HCT116 (cell line): Measurements from ENCODE around the gene ARL9. TPM values are rescaled to one million over a fixed set of nuclear protein-coding genes. Genes with fewer than 3 reads are reported as not detected.
"Not testable (repeated sequence)": the region's sequence is repeated elsewhere in the genome, so short reads cannot be mapped to it uniquely, and the experiment has no call there.

Experiments used
- ATAC-seq: fragments of 200-7000 bp; cut with Tn5 transposase; 2 replicates; pipeline ENCODE4 v1.9.1; 2020; ENCODE audit warnings: mild to moderate bottlenecking, moderate library complexity
- BruUV-seq: library from RNA; stranded (reverse); fragments of 400-500 nt; replicated peaks from 2 replicates; lab custom pipeline; 2021; lab: Mats Ljungman, UMichigan
- CTCF ChIA-PET: fragments of 300-600 bp; sonication (Branson Sonifier 250); formaldehyde crosslinking; loops from one replicate; lab custom pipeline; 2021; ENCODE audit warnings: antibody characterized with exemption; lab: Charles Lee
- POLR2A ChIA-PET: fragments of 300-600, 350-600 bp; sonication (Branson Sonifier 250); formaldehyde crosslinking; loops from one replicate; lab custom pipeline; 2021; ENCODE audit warnings: antibody characterized with exemption; lab: Charles Lee
- RAD21 ChIA-PET, 2 experiments: fragments of 300-600 bp; sonication (Branson Sonifier 250); formaldehyde crosslinking; loops; one replicate each; lab custom pipeline; 2023; ENCODE audit warnings: low total read pairs in 2 of 2; ENCODE audit not compliant: uncharacterized antibody in 2 of 2, unreplicated experiment in 2 of 2, low non-redundant PET in 1 of 2; lab: Charles Lee
- DNase-seq: peaks from one replicate; pipeline ENCODE4 v3.0.0-alpha.2; 2010; ENCODE audit warnings: low read depth, low spot score
- H2AFZ ChIP-seq: fragments of 200-600 bp; shearing (Covaris generic), sonication (generic); 2 replicates; pipeline ENCODE4 v1.6.1; 2017; ENCODE audit warnings: low read depth, mixed run types, mixed read lengths, antibody characterized with exemption, low read length; ENCODE audit not compliant: poor library complexity, severe bottlenecking
- H3K27ac ChIP-seq: 2 replicates; pipeline ENCODE4 v1.5.1; 2012; ENCODE audit warnings: low read depth, low read length
- H3K27me3 ChIP-seq: fragments of 200-600 bp; sonication (generic); 2 replicates; pipeline ENCODE4 v1.6.1; 2016; ENCODE audit warnings: mixed run types, low read length, mixed read lengths; ENCODE audit not compliant: insufficient read depth
- H3K36me3 ChIP-seq, 2 experiments: fragments of 200-500 bp in 1 of 2; fragments of 200-600 bp in 1 of 2; sonication (Bioruptor generic) in 1 of 2; sonication (generic) in 1 of 2; 2 replicates each; pipeline versions ENCODE4 v1.5.1 to v1.6.1; 2014 to 2016; ENCODE audit warnings: low read length in 2 of 2, inconsistent platforms in 1 of 2, mixed read lengths in 1 of 2, mixed run types in 1 of 2; ENCODE audit not compliant: insufficient read depth in 2 of 2, control insufficient read depth in 1 of 2
- H3K4me1 ChIP-seq, 2 experiments: fragments of 200-600 bp in 1 of 2; sonication (generic) in 1 of 2; 2 replicates each; pipeline versions ENCODE4 v1.5.1 to v1.6.1; 2012 to 2017; ENCODE audit warnings: low read length in 2 of 2, inconsistent platforms in 1 of 2, mild to moderate bottlenecking in 1 of 2, mixed read lengths in 1 of 2, mixed run types in 1 of 2, moderate library complexity in 1 of 2; ENCODE audit not compliant: insufficient read depth in 2 of 2, control insufficient read depth in 1 of 2
- H3K4me2 ChIP-seq: fragments of 200-600 bp; sonication (generic); 2 replicates; pipeline ENCODE4 v1.6.1; 2017; ENCODE audit warnings: mixed run types, low read length, mixed read lengths
- H3K4me3 ChIP-seq, 2 experiments: fragments of 200-600 bp in 1 of 2; sonication (generic) in 1 of 2; replicated peaks in 1 of 2; 2 replicates each; pipeline ENCODE4 v1.5.1; 2011 to 2016; ENCODE audit warnings: low read length in 2 of 2, control low read depth in 1 of 2, low read depth in 1 of 2, mild to moderate bottlenecking in 1 of 2, mixed read lengths in 1 of 2, mixed run types in 1 of 2
- H3K79me2 ChIP-seq: fragments of 200-600 bp; sonication (generic); 2 replicates; pipeline ENCODE4 v1.6.1; 2017; ENCODE audit warnings: mild to moderate bottlenecking, mixed run types, low read length, moderate library complexity, mixed read lengths; ENCODE audit not compliant: insufficient read depth
- H3K9ac ChIP-seq: fragments of 200-600 bp; sonication (generic); 2 replicates; pipeline ENCODE4 v1.6.1; 2016; ENCODE audit warnings: low read length, mixed read lengths
- H3K9me2 ChIP-seq: fragments of 200-600 bp; sonication (generic), shearing (Covaris generic); 2 replicates; pipeline ENCODE4 v1.6.1; 2017; ENCODE audit warnings: mixed run types, mild to moderate bottlenecking, moderate library complexity; ENCODE audit not compliant: insufficient read depth
- H3K9me3 ChIP-seq, 2 experiments: fragments of 200-500 bp in 1 of 2; fragments of 200-600 bp in 1 of 2; sonication (Bioruptor generic) in 1 of 2; sonication (generic) in 1 of 2; 2 replicates each; pipeline ENCODE4 v1.6.1; 2014 to 2017; ENCODE audit warnings: low read length in 2 of 2, mixed read lengths in 2 of 2, inconsistent platforms in 1 of 2, low read depth in 1 of 2, mild to moderate bottlenecking in 1 of 2, mixed run types in 1 of 2, moderate library complexity in 1 of 2; ENCODE audit not compliant: control insufficient read depth in 1 of 2, insufficient read depth in 1 of 2
- H4K20me1 ChIP-seq: fragments of 200-600 bp; sonication (generic), shearing (Covaris generic); 2 replicates; pipeline ENCODE4 v1.6.1; 2017; ENCODE audit warnings: mixed run types, mild to moderate bottlenecking, moderate library complexity; ENCODE audit not compliant: insufficient read depth
- CEBPB ChIP-seq: IDR thresholded peaks from 2 replicates; pipeline ENCODE4 v1.6.1; 2012; ENCODE audit warnings: low read depth
- EGR1 ChIP-seq: IDR thresholded peaks from 2 replicates; pipeline ENCODE4 v1.6.1; 2012; ENCODE audit warnings: low read depth
- FOSL1 ChIP-seq: IDR thresholded peaks from 2 replicates; pipeline ENCODE4 v1.6.1; 2012; ENCODE audit warnings: low read depth
- JUND ChIP-seq: IDR thresholded peaks from 2 replicates; pipeline ENCODE4 v1.6.1; 2012
- POLR2AphosphoS5 ChIP-seq: IDR thresholded peaks from 2 replicates; pipeline ENCODE4 v1.6.1; 2011; ENCODE audit warnings: mild to moderate bottlenecking, low read depth, low read length, moderate library complexity
- RAD21 ChIP-seq: IDR thresholded peaks from 2 replicates; pipeline ENCODE4 v1.6.1; 2012; ENCODE audit warnings: low read depth, mild to moderate bottlenecking
- SP1 ChIP-seq: IDR thresholded peaks from 2 replicates; pipeline ENCODE4 v1.6.1; 2012; ENCODE audit warnings: low read depth
- YY1 ChIP-seq: IDR thresholded peaks from 2 replicates; pipeline ENCODE4 v1.6.1; 2011; ENCODE audit warnings: low read length, low read depth, moderate library complexity, mild to moderate bottlenecking; ENCODE audit not compliant: insufficient replicate concordance; ENCODE audit errors: extremely low read depth
- intact Hi-C: fragments of 100-400 bp; cut with micrococcal nuclease; formaldehyde crosslinking; loops from 2 replicates; pipeline ENCODE4 v1.10.0; 2022
- total RNA-seq: library from RNA; stranded (reverse); gene quantifications from one replicate; pipeline ENCODE4 v1.2.1, GENCODE V29; 2021; ENCODE audit not compliant: unreplicated experiment
- TF ChIP-seq, protein P1 (sequence below): IDR thresholded peaks from 2 replicates; pipeline ENCODE4 v1.6.1; 2012
- TF ChIP-seq, protein P2 (sequence below), 3 experiments: fragments of 200-600 bp in 1 of 3; sonication (generic) in 1 of 3; IDR thresholded peaks in 2 of 3; conservative IDR thresholded peaks in 1 of 3; 2 replicates each; pipeline ENCODE4 v1.5.1; 2012 to 2017; ENCODE audit warnings: low read depth in 2 of 3, low read length in 2 of 3, antibody characterized with exemption in 1 of 3, borderline replicate concordance in 1 of 3, control low read depth in 1 of 3, mild to moderate bottlenecking in 1 of 3, mixed read lengths in 1 of 3, mixed run types in 1 of 3, moderate library complexity in 1 of 3; ENCODE audit not compliant: insufficient read depth in 1 of 3
- TF ChIP-seq, protein P3 (sequence below): IDR thresholded peaks from 2 replicates; pipeline ENCODE4 v1.6.1; 2012; ENCODE audit warnings: low read depth

ARL9 gene
- total RNA-seq, 1 experiment from 2014 or later, result not detected

DNA sequence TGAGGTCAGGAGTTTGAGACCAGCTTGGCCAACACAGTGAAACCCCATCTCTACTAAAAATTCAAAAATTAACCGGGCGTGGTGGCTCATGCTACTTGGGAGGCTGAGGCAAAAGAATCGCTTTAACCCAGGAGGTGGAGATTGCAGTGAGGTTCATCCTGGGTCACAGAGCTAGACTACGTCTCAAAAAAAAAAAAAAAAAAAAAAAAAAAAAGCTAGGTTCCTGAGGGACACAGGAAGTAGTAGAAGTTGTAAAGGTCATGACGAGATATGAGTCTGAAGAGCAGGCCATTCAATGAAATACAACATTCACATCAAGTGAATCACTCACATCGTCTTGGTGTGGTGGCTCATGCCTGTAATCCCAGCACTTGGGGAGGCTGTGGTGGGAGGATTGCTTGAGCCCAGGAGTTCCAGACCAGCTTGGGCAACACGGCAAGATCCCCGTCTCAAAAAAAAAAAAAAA, 39.3 kb upstream of the ARL9 start:
- H3K4me3 ChIP-seq, result peak overlapping the region; percentile 88 to 91
- H3K9me3 ChIP-seq, H3K9me2 ChIP-seq, CTCF ChIA-PET, H2AFZ ChIP-seq, H3K27me3 ChIP-seq, H4K20me1 ChIP-seq, BruUV-seq: not testable (repeated sequence)
- TF ChIP-seq SP1 (0 out of 2 replicates have a peak, but pooled peaks have one; percentile 19), POLR2AphosphoS5 (peak; percentile 40; the same call in 1 of the 2 replicates), FOSL1 (0 out of 2 replicates have a peak, but pooled peaks have one; percentile 29)
- TF ChIP-seq, protein P1, sequence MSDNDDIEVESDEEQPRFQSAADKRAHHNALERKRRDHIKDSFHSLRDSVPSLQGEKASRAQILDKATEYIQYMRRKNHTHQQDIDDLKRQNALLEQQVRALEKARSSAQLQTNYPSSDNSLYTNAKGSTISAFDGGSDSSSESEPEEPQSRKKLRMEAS, result 0 out of 2 replicates have a peak, but pooled peaks have one; percentile 32
- peak; percentile 34; the same call in 1 of the 2 replicates for ATAC-seq
- H3K4me2 ChIP-seq, result peak overlapping the region; percentile 79
- DNase-seq, result peak; percentile 36
- RAD21 ChIA-PET, result interaction anchor here in 1 of 2 experiments (0.7 kb wide), 1 partner anchor 80 kb away, joined by 4 read pairs; no protein-coding TSS in a partner anchor
- peaks cover 89% of the 10 kb centered on the region for H3K79me2 ChIP-seq
- H3K9ac ChIP-seq, result peak overlapping the region; percentile 89
- intact Hi-C loops, result loop anchor here (2.0 kb wide), 1 partner anchor 32 kb away; the partner anchor contains the start of gene PPAT
- peaks cover 9 to 24% of the 10 kb centered on the region in 2 experiments; a peak in 3 of 4 replicates for H3K36me3 ChIP-seq
- peak overlapping the region; percentile 75 for H3K27ac ChIP-seq
- peaks cover 13 to 28% of the 10 kb centered on the region in 2 experiments for H3K4me1 ChIP-seq
- POLR2A ChIA-PET, result interaction anchor here (0.6 to 1.4 kb wide), 5 partner anchors 10 to 294 kb away, joined by 3 to 11 read pairs (median 3); partner anchors contain the start of genes PAICS and PPAT

DNA sequence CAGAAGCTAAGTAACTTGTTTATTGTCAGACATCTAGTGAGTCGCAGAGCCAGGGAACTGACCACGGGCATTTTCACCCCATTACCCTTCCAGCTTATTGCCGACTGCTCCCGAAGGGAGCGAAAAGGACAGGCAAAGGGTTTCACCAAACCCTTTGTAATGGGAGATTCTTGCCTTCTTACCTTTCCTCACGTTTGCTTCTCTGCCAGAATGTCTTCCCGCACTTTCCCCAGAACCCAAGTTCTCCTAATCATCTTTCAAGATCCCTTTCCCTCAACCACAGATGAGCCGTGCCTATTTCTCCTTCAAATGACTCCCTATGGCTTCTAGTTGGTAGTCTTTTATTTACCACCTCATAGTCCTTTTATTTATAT, 38.7 kb upstream of the ARL9 start:
- H3K27ac ChIP-seq, result peak overlapping the region; percentile 75
- H3K4me2 ChIP-seq, result peak overlapping the region; percentile 79
- no peak overlapping the region for H2AFZ ChIP-seq
- H3K79me2 ChIP-seq, result peaks cover 88% of the 10 kb centered on the region
- H3K9ac ChIP-seq, result peak overlapping the region; percentile 89
- TF ChIP-seq RAD21 (no peak), SP1 (no peak), CEBPB (no peak), EGR1 (no peak), JUND (no peak), YY1 (no peak)
- TF ChIP-seq, protein P2, sequence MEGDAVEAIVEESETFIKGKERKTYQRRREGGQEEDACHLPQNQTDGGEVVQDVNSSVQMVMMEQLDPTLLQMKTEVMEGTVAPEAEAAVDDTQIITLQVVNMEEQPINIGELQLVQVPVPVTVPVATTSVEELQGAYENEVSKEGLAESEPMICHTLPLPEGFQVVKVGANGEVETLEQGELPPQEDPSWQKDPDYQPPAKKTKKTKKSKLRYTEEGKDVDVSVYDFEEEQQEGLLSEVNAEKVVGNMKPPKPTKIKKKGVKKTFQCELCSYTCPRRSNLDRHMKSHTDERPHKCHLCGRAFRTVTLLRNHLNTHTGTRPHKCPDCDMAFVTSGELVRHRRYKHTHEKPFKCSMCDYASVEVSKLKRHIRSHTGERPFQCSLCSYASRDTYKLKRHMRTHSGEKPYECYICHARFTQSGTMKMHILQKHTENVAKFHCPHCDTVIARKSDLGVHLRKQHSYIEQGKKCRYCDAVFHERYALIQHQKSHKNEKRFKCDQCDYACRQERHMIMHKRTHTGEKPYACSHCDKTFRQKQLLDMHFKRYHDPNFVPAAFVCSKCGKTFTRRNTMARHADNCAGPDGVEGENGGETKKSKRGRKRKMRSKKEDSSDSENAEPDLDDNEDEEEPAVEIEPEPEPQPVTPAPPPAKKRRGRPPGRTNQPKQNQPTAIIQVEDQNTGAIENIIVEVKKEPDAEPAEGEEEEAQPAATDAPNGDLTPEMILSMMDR (IDR thresholded peaks at IDR 0.05 in 2 of 3, conservative IDR thresholded peaks at IDR 0.05 in 1 of 3; ENCODE audit: borderline replicate concordance in 1 of 3, insufficient read depth in 1 of 3, low read depth in 2 of 3, low read length in 2 of 3), result no peak
- TF ChIP-seq, protein P3, sequence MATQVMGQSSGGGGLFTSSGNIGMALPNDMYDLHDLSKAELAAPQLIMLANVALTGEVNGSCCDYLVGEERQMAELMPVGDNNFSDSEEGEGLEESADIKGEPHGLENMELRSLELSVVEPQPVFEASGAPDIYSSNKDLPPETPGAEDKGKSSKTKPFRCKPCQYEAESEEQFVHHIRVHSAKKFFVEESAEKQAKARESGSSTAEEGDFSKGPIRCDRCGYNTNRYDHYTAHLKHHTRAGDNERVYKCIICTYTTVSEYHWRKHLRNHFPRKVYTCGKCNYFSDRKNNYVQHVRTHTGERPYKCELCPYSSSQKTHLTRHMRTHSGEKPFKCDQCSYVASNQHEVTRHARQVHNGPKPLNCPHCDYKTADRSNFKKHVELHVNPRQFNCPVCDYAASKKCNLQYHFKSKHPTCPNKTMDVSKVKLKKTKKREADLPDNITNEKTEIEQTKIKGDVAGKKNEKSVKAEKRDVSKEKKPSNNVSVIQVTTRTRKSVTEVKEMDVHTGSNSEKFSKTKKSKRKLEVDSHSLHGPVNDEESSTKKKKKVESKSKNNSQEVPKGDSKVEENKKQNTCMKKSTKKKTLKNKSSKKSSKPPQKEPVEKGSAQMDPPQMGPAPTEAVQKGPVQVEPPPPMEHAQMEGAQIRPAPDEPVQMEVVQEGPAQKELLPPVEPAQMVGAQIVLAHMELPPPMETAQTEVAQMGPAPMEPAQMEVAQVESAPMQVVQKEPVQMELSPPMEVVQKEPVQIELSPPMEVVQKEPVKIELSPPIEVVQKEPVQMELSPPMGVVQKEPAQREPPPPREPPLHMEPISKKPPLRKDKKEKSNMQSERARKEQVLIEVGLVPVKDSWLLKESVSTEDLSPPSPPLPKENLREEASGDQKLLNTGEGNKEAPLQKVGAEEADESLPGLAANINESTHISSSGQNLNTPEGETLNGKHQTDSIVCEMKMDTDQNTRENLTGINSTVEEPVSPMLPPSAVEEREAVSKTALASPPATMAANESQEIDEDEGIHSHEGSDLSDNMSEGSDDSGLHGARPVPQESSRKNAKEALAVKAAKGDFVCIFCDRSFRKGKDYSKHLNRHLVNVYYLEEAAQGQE, result no peak
- TF ChIP-seq, protein P1, result no peak
- H4K20me1 ChIP-seq, result 0 out of 2 replicates have a peak, but pooled peaks cover 7% of the 10 kb centered on the region
- CTCF ChIA-PET, result no interaction called here
- RAD21 ChIA-PET, result no interaction called here
- H3K4me3 ChIP-seq, result peak overlapping the region; percentile 88 to 91
- BruUV-seq, result TSS peak; percentile 61
- no peaks in the 10 kb centered on the region for H3K9me3 ChIP-seq
- no peak for DNase-seq
- H3K36me3 ChIP-seq, result peaks cover 10 to 25% of the 10 kb centered on the region in 2 experiments; a peak in 3 of 4 replicates
- POLR2A ChIA-PET, result interaction anchor here (0.6 to 1.4 kb wide), 4 partner anchors 11 to 100 kb away, joined by 3 to 11 read pairs (median 4); partner anchors contain the start of genes PAICS and PPAT
- ATAC-seq, result no peak
- intact Hi-C loops, result loop anchor here (2.0 kb wide), 1 partner anchor 32 kb away; the partner anchor contains the start of gene PPAT
- no peaks in the 10 kb centered on the region for H3K27me3 ChIP-seq
- peaks cover 13 to 28% of the 10 kb centered on the region in 2 experiments for H3K4me1 ChIP-seq
- H3K9me2 ChIP-seq, result no peaks in the 10 kb centered on the region
